Putamen (tissue), 1 donor: ENCODE results near the gene SLC7A10.
"Not testable (repeated sequence)": the region's sequence is repeated elsewhere in the genome, so short reads cannot be mapped to it uniquely, and the experiment has no call there.

Experiments used
- DNase-seq: peaks from one replicate; pipeline ENCODE4 v3.0.0-alpha.2; 2016; ENCODE audit warnings: low spot score

SLC7A10 gene

DNA sequence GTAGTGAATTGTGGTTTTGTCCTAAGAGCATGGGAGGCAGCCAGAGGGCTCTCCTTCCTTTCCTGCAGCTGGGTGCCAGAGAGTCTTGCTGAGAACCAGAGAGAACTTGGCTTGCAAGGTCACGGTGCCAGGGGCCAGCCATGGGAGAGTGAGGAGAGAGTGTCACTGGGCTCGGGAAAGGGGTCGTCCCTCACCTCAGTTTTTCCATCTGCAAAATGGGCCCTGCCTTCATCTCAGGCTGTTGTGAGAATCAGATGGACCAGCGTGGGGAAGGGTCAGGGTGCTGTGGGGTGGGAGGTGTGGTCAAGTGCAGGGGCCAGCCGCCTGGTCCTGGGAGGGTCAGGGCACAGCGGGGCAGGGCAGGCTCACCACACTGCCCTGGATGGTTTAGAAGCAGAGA is 24.2 kb downstream of the SLC7A10 start:
- DNase-seq = no peak

DNA sequence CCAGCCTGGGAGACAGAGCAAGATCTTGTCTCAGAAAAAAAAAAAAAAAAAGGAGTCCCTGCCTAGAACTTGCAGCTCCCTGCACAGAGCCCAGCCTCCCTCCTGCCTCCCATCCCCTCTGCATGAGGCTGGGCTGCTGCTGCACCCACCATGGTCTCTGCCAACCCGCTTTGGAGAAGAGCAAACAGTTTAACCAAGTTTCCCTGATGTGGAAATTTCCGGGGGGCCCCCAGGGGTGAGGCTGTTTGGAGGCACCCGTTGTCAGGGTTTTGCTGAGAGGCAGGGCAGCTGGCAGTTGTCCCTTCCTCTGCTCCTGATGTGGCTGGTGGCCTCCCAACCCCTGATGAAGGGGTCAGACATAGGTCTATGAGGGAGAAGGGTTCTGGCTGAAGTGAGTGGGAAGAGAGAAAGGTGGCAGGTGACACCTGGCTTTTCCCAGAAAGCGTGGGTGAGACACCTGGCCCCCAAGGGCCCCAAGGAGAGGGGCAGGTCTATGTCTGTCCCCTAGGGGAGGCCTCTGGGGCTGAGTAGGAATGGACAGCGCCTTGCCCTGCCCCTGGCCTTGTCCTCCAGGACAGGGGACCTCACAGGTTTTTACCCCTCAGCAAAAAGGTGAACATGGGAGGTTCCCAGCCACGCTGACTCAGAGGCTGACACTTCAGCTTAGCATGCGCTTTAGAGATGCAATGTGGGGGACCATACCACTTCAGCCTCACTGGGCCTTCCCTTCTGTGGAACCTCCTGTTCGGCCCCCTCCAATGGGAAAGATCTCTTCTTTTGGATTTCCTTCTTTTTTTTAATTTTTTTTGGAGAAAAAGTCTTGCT is 26.0 kb downstream of the SLC7A10 start:
- DNase-seq = no peak

- DNase-seq = no peak
These were observed 27.5 kb downstream of the SLC7A10 start for GRCh38 chr19:33198169-33198568.

GRCh38 chr19:33197591-33198000 is 28.1 kb downstream of the SLC7A10 start:
- DNase-seq = no peak

DNA sequence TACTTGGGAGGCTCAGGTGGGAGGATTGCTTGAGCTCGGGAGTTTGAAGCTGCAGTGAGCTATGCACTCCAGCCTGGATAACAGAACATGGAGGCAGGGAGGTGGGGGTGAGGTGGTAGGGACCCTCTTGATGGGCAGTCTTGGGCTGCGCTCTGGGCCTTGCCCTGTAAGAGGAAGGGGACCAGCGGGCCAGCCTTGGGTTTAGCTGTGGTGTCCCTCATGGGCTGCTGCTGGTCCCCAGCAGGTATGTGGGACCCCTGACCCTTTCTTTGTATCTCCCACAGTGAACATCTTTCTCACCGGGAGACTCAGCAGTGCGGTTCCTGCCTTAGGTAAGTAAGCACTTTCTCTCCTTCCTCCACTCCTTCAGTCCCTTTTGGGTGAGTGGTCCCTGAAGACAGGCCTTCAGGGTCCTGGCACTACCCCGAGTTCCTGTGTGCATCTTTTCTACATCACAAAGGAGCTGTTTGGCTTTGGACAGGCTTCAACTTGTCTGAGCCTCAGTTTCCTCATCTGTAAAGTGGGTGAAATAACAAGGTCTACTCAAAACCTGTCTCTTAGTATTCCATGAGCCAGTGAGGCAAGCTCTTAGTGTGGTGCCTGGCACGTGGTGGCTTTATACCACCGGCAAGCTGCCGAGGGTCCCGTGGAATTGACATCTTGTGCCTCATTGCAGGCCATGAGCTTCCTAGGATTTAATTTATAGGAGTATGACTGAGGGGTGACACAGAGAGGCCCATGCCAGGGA is 29.0 kb downstream of the SLC7A10 start:
- no peak for DNase-seq

- DNase-seq = no peak
These were observed 29.9 kb downstream of the SLC7A10 start for GRCh38 chr19:33195645-33196347.

DNA sequence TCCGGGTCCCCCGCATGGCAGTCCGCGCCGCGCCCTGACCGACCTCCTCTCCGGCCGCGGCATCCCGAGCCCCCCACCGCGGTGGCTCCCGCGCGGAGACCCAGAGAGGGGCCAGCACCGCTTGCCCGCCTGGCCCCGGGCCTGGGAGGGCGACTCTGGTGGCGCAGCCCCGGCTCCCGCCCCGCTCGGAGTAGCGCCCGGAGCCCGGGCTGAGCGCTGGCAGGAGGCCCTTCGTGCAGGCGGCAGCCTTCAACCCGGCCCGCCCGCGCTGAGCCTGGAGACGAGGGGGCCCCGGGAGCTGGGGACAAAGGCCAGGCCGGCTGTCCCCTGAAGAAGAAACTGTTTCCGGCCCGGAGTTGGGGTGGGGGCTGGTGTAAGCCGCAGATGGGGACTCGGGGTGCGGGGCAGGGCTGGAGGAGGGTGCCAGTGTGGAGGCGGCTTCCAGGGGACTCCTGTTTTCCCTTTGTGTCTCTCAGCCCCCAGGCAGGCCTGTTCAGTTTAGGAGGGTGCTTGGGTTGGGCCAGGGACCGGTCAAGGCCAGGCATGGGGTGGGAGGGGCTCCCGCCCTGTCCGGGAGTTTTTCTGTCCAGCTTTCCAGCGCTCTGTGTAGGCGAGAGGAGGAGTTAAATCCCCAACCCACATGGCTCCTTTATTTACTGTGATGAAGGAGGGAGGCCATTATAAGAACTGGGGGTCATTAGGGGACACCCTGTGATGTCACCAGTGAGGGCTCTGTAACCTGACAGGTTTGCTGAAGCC is 30.6 kb downstream of the SLC7A10 start:
- DNase-seq = no peak

DNA sequence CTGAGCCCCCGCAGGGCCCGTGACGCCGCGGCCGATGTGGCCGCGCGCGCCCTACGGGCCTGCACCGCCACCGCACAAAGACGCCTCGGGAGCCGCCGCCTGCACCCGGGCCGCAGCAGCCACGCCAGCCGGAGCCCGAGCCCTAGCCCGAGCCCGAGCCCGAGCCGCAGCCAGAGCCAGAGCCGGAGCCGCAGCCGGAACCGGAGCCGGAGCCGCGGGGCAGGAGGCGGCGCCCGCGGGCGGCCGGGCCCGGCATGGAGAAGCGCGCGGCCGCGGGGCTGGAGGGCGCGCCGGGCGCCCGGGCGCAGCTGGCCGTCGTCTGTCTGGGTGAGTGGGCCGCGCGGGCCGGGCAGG is 31.1 kb downstream of the SLC7A10 start:
- no peak for DNase-seq

DNA sequence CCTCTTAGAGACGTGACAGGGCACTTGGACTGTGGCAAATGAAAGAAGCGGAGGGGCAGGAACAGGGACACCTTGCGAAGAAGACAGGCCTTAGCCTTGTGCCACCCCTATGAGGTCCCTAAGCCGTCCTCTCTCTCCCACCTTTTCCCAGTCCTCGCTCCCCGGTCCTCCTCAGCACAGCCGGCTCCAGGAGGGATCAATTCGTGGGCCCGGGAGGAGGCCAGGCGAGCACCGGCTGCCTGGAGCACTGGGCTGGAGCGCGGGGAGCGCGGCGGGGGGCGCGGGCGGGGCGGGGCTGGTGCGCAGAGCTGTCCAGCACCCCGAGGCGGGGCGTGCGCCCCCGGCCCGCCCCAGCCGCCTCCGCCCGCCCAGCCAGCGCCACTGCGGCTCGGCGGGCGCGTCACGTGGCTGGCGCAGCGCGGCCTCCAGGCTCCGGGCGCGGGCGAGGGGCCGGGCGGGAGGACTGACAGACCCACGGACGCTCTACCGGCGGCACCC is 31.7 kb downstream of the SLC7A10 start, which contains the start of gene LRP3:
TSS of gene LRP3 (plus strand) at position 466 of the 498 bp plus-strand sequence. CDS start 456 bp downstream, outside the sequence.
- DNase-seq = no peak

- no peak for DNase-seq
These were observed 32.3 kb downstream of the SLC7A10 start for GRCh38 chr19:33193269-33193864.

- no peak for DNase-seq
These were observed 33.6 kb downstream of the SLC7A10 start for GRCh38 chr19:33192010-33192409.

DNA sequence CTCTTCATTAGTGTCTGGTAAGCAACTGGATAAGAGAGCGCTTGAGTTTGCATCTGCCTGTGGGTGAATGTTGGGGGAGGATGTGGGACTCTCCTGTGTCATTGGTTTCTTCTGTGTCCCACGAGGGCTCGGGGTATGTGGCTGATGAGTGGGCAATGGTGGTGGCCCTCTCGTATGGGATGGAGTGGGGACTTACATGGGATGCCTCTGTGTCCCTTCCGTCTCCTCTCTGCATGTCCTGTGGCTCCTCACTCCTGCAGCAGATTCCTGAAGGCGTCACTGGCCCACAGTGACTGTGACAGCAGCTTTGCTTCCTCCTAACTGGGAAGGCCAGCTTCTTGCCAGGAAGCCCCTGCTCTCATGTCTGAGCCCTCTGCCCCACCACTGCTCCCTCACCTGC is 34.1 kb downstream of the SLC7A10 start:
- no peak for DNase-seq

GRCh38 chr19:33191092-33191491 is 34.6 kb downstream of the SLC7A10 start:
- DNase-seq = not testable (repeated sequence)

GRCh38 chr19:33189453-33189852 is 36.2 kb downstream of the SLC7A10 start:
- no peak for DNase-seq

GRCh38 chr19:33187183-33187540 is 38.5 kb downstream of the SLC7A10 start:
- DNase-seq = no peak

- no peak for DNase-seq
These were observed 39.0 kb downstream of the SLC7A10 start for GRCh38 chr19:33186431-33187182.

- peak; percentile 86 for DNase-seq
These were observed 48.2 kb downstream of the SLC7A10 start for GRCh38 chr19:33177417-33177979.

DNA sequence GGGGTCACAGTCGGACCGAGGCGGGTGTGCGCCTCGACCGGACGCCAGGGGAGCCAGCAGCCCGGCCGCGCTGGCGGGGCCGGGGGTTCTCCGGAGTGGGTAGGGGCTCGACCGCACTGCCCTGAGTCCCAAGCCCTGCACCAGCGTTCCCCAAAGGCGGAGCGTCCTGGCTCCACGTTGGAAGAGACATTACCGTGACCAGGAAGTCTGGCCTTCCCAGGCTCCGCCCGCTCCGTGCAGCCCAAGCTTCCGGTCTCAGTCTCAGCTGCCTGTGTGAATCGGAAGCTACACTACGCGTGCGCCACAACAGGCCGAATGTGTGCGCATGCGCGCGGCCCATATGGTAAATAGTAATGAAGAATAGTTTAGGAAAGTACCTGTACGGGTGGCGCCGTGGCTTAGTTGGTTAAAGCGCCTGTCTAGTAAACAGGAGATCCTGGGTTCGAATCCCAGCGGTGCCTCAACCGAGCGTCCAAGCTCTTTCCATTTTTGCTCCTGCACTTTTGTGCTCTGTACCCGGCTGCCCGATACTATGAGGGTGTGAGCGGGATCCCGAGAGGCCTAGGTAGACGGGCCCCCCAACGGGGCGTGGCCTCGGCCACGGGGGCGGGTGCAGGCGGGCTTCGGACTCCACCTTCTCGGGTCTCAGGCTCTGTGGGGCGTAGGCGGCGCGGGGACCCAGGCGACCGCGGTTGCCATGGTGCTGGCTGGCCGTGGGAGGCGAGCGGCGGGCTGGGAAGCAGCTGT is 48.8 kb downstream of the SLC7A10 start:
- peak; percentile 95 for DNase-seq

GRCh38 chr19:33175886-33176669 is 49.6 kb downstream of the SLC7A10 start:
- no peak for DNase-seq
